KOPT-K1 (cell line): ENCODE data around the gene PLD1.
"Not testable (repeated sequence)": the region's sequence is repeated elsewhere in the genome, so short reads cannot be mapped to it uniquely, and the experiment has no call there.

Experiments
- H3K27ac ChIP-seq: fragments of 200-600 bp; sonication (generic); 2 replicates; pipeline ENCODE4 v1.5.1; 2016; ENCODE audit warnings: antibody characterized with exemption, mild to moderate bottlenecking, low read depth, low read length; ENCODE audit not compliant: poor library complexity, severe bottlenecking
- H3K36me3 ChIP-seq: fragments of 200-600 bp; sonication (generic); 2 replicates; pipeline ENCODE4 v1.5.1; 2017; ENCODE audit warnings: antibody characterized with exemption, mild to moderate bottlenecking, low read length, moderate library complexity; ENCODE audit not compliant: insufficient read depth
- H3K9me3 ChIP-seq: fragments of 200-600 bp; sonication (generic); 2 replicates; pipeline ENCODE4 v1.5.1; 2017; ENCODE audit warnings: antibody characterized with exemption, low read length, mild to moderate bottlenecking; ENCODE audit not compliant: insufficient read depth, poor library complexity, severe bottlenecking

PLD1 gene

DNA sequence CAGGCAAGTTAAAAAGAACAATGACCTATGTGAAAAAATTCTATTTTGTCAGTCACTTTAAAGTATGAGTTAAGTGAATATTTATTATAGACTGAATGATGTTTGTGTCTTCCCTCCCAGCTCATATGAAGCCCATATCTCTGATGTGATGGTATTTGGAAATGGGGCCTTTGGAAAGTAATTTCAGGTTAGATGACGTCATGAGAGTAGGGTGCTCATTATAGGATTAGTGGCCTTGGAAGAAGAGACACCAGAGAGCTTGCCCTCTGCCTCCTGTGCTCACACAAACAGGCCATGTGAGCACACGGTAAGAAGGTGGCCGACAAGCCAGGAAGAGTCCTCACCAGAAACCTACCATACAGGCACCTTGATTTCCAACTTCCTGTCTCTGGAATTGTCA is 211.3 kb downstream of the PLD1 start:
- H3K27ac ChIP-seq = no peak overlapping the region
- no peaks in the 10 kb centered on the region for H3K9me3 ChIP-seq
- H3K36me3 ChIP-seq = no peaks in the 10 kb centered on the region

DNA sequence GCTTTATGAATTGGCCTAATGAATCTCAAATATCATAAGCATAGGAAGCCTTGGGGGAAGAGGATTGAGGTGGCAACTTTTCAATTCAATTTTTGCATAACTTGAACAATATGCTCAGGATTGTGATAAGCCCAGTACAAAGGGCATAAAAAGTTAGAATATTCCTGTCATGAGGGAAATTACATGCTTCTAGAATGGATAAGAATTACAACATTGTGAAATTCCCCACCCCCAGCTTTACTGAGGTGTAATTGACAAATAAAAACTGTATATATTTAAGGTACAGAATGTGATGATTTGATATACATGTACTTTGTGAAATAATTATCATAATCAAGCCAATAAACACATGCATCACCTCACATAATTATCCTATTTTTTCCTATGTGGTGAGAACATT is 217.5 kb downstream of the PLD1 start:
- no peaks in the 10 kb centered on the region for H3K9me3 ChIP-seq
- H3K27ac ChIP-seq = no peak overlapping the region
- no peaks in the 10 kb centered on the region for H3K36me3 ChIP-seq

- no peaks in the 10 kb centered on the region for H3K9me3 ChIP-seq
- H3K27ac ChIP-seq = no peak overlapping the region
Observed at GRCh38 chr3:171591070-171591469, 219.2 kb downstream of the PLD1 start.

GRCh38 chr3:171586274-171586673 is 224.0 kb downstream of the PLD1 start:
- no peak overlapping the region for H3K27ac ChIP-seq
- no peaks in the 10 kb centered on the region for H3K36me3 ChIP-seq

More at GRCh38 chr3:171591070-171591469, 219.2 kb downstream of the PLD1 start:
- H3K36me3 ChIP-seq = no peaks in the 10 kb centered on the region

DNA sequence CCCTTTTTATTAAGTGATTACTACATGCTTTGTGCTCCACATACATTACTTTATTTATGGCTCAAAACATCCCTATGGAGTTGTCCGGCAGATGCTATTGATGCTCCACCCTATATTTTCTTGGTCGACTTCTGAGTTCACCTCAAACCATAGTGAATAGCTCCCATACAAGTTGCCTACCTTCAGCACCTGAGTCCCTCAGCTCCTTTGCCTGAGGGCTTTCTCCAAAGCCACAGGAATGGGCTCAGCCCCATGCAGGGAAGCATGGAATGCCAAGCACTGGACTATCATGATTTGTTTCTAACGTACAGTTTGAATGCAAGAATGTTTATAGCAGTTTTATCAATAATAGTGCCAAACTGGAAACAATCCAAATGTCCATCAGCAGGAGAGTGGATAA is 225.2 kb downstream of the PLD1 start:
- H3K36me3 ChIP-seq = no peaks in the 10 kb centered on the region
- no peak overlapping the region for H3K27ac ChIP-seq
- no peaks in the 10 kb centered on the region for H3K9me3 ChIP-seq

More at GRCh38 chr3:171586274-171586673, 224.0 kb downstream of the PLD1 start:
- no peaks in the 10 kb centered on the region for H3K9me3 ChIP-seq

GRCh38 chr3:171584100-171584499 is 226.2 kb downstream of the PLD1 start:
- H3K9me3 ChIP-seq = no peaks in the 10 kb centered on the region
- no peak overlapping the region for H3K27ac ChIP-seq
- H3K36me3 ChIP-seq = no peaks in the 10 kb centered on the region

DNA sequence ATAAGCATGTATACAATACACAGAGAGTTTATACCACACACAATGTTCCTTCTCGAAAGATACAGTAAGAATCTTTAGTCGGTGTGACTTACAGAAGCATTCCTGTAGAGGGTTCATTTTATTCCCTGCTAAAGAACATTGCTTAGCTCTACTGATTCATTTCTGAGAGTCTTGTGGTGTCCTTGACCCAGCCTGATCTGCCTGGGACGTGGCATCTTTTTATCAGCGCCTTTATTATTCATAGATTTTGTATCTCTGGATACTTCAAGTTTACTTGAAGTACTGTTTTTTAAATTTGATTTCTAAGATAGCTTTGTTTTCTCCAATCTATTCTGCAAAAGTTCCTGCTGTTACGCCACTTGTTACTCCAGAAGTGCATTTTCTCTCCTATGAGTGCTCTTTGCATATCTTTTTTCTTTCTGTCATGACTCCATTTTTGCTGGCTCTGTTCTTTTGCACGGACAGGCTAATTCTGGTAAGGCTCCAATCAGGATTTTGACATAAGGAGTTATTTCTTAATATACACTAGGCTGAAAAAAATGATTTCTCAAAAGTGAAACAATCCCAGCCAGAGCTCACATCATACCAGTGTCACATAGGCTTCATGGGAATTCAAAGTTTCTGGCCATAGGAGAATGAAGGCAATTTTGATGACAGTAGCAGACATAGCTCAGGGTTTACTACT is 235.6 kb downstream of the PLD1 start:
- no peak overlapping the region for H3K27ac ChIP-seq
- H3K9me3 ChIP-seq = no peaks in the 10 kb centered on the region
- H3K36me3 ChIP-seq = no peaks in the 10 kb centered on the region

DNA sequence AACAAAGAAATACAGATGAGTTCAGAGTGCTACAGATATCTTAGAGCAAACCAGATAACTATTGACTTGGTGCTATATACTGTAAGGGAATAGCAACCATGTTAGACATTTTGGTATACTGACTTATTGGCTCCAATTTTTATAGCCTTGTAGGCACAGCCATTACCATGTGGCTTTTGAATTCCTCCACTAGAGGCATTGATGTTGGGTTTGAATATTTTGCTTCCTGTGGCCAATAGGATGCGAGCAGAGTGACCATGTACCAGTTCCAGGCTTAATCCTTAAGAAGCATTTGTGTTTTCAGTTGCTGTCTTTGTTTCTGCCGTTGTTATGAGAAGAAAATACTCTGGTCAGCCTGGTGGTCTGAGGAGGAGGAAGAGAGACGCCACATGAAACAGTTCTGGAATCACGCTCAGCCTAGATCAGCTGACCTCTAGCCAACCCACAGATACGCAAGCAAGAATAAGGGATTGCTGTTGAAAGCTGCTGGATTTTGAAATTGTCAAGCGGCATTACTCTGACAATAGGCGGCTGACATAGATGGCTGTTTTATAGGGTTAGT is 240.6 kb downstream of the PLD1 start:
- no peak overlapping the region for H3K27ac ChIP-seq
- H3K36me3 ChIP-seq = no peaks in the 10 kb centered on the region
- H3K9me3 ChIP-seq = no peaks in the 10 kb centered on the region

DNA sequence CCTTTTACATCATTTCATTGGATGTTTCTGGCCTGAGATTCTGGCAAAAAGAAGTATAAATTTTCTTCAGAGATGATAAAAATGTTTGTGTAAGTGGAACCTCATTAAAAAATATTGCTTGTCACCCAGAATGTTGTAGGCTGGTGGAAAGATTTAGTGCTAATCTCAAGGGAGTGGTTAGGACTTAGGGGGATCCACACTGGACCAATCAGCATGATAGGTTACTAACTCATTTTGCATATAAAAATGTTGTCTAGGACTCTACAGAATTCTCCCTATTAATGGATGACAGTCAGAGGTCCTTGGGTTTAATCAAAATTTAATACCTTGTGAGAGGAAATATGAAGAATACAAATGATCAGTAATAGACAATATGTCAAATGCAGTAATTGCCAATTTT is 241.5 kb downstream of the PLD1 start:
- H3K36me3 ChIP-seq = no peaks in the 10 kb centered on the region
- no peak overlapping the region for H3K27ac ChIP-seq
- H3K9me3 ChIP-seq = no peaks in the 10 kb centered on the region

GRCh38 chr3:171566803-171567422 is 243.4 kb downstream of the PLD1 start:
- Histone ChIP-seq H3K9me3 (no peaks in the 10 kb centered on the region), H3K27ac (no peak overlapping the region), H3K36me3 (no peaks in the 10 kb centered on the region)

GRCh38 chr3:171565481-171566058 is 244.7 kb downstream of the PLD1 start:
- Histone ChIP-seq H3K27ac (no peak overlapping the region), H3K9me3 (no peaks in the 10 kb centered on the region), H3K36me3 (no peaks in the 10 kb centered on the region)

DNA sequence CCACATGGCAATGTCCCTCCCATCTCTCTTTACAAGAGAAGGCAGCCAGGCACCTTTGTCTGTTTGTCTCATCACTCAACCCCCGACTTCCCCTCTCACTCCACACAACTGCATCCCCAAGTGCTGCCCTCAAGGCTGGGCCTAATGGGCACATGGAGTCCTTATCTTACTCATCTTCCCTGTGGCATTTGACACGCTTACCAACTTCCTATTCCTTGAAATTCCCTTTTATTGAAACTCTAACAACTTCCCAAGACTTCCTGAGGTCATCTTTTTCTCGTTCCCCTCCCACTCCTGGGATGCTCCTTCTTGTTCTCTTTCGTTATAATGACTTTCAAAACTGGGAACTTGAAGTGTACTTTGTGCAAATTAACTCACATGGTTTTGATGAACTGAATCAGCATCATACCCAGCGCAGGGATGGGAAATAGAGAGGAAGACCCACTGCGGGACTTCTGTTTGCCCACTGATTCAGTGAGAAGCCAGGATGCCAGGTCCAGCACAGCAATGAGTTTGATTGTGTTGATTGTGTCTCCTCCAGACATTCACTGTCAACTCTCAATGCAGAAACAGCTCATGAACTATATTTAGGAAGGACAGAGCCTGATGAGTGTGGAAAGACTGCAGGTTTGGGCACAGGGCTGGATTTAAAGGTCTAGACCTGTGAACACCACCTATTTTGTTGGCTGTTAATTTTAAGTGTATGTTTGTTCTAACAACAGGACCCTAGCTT is 245.4 kb downstream of the PLD1 start:
- Histone ChIP-seq H3K9me3 (no peaks in the 10 kb centered on the region), H3K27ac (no peak overlapping the region), H3K36me3 (no peaks in the 10 kb centered on the region)

GRCh38 chr3:171563298-171563697 is 247.0 kb downstream of the PLD1 start:
- H3K27ac ChIP-seq = no peak overlapping the region

DNA sequence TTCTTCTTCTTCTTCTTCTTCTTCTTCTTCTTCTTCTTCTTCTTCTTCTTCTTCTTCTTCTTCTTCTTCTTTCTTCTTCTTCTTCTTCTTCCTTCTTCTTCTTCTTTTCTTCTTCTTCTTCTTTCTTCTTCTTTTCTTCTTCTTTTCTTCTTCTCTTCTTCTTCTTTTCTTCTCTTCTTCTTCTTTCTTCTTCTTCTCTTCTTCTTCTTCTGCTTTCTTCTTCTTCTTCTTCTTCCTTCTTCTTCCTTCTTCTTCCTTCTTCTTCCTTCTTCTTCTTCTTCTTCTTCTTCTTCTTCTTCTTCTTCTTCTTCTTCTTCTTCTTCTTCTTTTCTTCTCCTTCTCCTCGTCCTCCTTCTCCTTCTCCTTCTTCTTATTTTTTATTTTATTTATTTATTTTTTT is 247.8 kb downstream of the PLD1 start:
- not testable (repeated sequence) for H3K9me3 ChIP-seq

More at GRCh38 chr3:171563298-171563697, 247.0 kb downstream of the PLD1 start:
- Histone ChIP-seq H3K9me3 (no peaks in the 10 kb centered on the region), H3K36me3 (no peaks in the 10 kb centered on the region)

More for the DNA sequence above, 247.8 kb downstream of the PLD1 start:
- not testable (repeated sequence) for H3K36me3 ChIP-seq, H3K27ac ChIP-seq
